ENCODE data around the gene CRELD1.

DNA sequence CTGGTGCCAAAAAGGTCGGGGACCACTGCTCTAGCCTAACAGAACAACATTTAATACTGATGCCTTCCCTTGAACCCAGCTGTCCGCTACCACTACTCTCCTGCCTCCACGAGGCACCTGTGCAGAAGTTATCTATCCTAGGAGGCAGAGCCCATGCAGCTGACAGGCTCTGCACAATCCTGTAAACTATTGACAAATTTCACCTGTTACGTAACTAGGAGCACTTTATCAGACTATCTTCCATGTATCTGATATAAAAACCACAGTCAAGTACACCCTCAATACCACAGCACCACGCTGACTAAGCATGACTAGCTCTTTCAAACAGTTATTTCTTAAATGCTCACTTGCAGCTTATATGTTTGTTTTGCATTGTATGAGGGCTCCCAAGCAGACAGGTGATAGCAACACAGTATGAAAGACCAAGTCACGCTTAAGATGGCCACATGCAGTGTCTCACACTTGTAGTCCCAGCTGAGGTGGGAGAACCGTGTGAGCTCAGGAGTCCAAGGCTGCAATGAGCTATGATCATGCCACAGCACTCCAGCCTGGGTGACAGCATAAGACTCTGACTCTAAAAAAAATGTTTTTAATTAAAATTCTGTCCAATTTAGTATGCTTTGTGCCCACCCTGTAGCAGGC is 21.2 kb upstream of the CRELD1 start:
- no peak for TF ChIP-seq CTCF (IDR thresholded peaks at IDR 0.05)
- TF ChIP-seq POLR2AphosphoS5 (IDR thresholded peaks at IDR 0.05), result no peak

Data from gastroesophageal sphincter (tissue), 3 donors.